HG03520 (cell line): ENCODE data around the gene SH3PXD2B.

Experiments used
- ATAC-seq: cut with Tn5 transposase; IDR thresholded peaks from one replicate; pipeline ENCODE4 v1.9.1; 2021; ENCODE audit warnings: mild to moderate bottlenecking, moderate library complexity; ENCODE audit not compliant: unreplicated experiment

Gene SH3PXD2B

GRCh38 chr5:172453986-172454357 lies 353 bp downstream of the SH3PXD2B start:
- ATAC-seq: no peak

- no peak for ATAC-seq
Observed at GRCh38 chr5:172453206-172453985, 929 bp downstream of the SH3PXD2B start.

GRCh38 chr5:172452398-172453205 lies 1.7 kb downstream of the SH3PXD2B start:
- no peak for ATAC-seq

GRCh38 chr5:172451771-172452197 lies 2.5 kb downstream of the SH3PXD2B start:
- no peak for ATAC-seq

- ATAC-seq: no peak
Observed at GRCh38 chr5:172450861-172451695, 3.2 kb downstream of the SH3PXD2B start.

GRCh38 chr5:172450453-172450852 lies 3.9 kb downstream of the SH3PXD2B start:
- no peak for ATAC-seq

GRCh38 chr5:172448999-172449398 lies 5.3 kb downstream of the SH3PXD2B start:
- ATAC-seq: no peak

GRCh38 chr5:172447646-172448365 lies 6.5 kb downstream of the SH3PXD2B start:
- no peak for ATAC-seq

- ATAC-seq: no peak
Observed at GRCh38 chr5:172446336-172447051, 7.8 kb downstream of the SH3PXD2B start.

GRCh38 chr5:172445866-172446265 lies 8.5 kb downstream of the SH3PXD2B start:
- ATAC-seq: no peak

GRCh38 chr5:172444626-172445365 lies 9.5 kb downstream of the SH3PXD2B start:
- ATAC-seq: no peak

GRCh38 chr5:172444110-172444510 lies 10.2 kb downstream of the SH3PXD2B start:
- no peak for ATAC-seq

GRCh38 chr5:172443441-172444109 lies 10.8 kb downstream of the SH3PXD2B start:
- ATAC-seq: no peak

- no peak for ATAC-seq
Observed at GRCh38 chr5:172442592-172442991, 11.7 kb downstream of the SH3PXD2B start.

- no peak for ATAC-seq
Observed at GRCh38 chr5:172441262-172441751, 13.0 kb downstream of the SH3PXD2B start.

GRCh38 chr5:172440486-172440885 lies 13.8 kb downstream of the SH3PXD2B start:
- ATAC-seq: no peak

- no peak for ATAC-seq
Observed at GRCh38 chr5:172439785-172440477, 14.4 kb downstream of the SH3PXD2B start.

GRCh38 chr5:172438319-172438668 lies 16.0 kb downstream of the SH3PXD2B start:
- ATAC-seq: no peak
